Adrenal gland (tissue), 12 donors: Measurements from ENCODE around the gene LDLR. TPM values are rescaled to one million over a fixed set of nuclear protein-coding genes. Genes with fewer than 3 reads are reported as not detected.
A peak's percentile ranks its signal among the peaks of the same experiment; 100 is the strongest.
"Not testable (repeated sequence)": the region's sequence is repeated elsewhere in the genome, so short reads cannot be mapped to it uniquely, and the experiment has no call there.

ENCODE experiments used
- DNase-seq, 7 donors: peaks; one replicate each; pipeline ENCODE4 v3.0.0-alpha.2; 2019 to 2020
- H3K27ac ChIP-seq, 5 donors: fragments of 200-600 bp; sonication (generic) in 4 of 5; 1 replicate in 3 of 5; 2 replicates in 2 of 5; pipeline versions ENCODE4 v1.5.1 to v1.8.0; 2016 to 2020; ENCODE audit warnings: mild to moderate bottlenecking in 1 of 5
- H3K27me3 ChIP-seq: fragments of 200-600 bp; 2 replicates; pipeline ENCODE4 v1.8.0; 2021
- H3K36me3 ChIP-seq, 2 donors: fragments of 200-600 bp; replicated peaks in 1 of 2; 1 replicate in 1 of 2; 2 replicates in 1 of 2; pipeline versions ENCODE4 v1.5.1 to v1.8.0; 2018 to 2022
- H3K4me1 ChIP-seq, 2 donors: fragments of 200-600 bp; replicated peaks in 1 of 2; 1 replicate in 1 of 2; 2 replicates in 1 of 2; pipeline versions ENCODE4 v1.5.1 to v1.8.0; 2018 to 2021
- H3K4me3 ChIP-seq, 4 donors: fragments of 200-600 bp; sonication (generic) in 3 of 4; one replicate each; pipeline ENCODE4 v1.5.1; 2016 to 2018
- H3K9me3 ChIP-seq, 3 donors: fragments of 200-600 bp; sonication (generic) in 1 of 3; replicated peaks in 1 of 3; 1 replicate in 2 of 3; 2 replicates in 1 of 3; pipeline versions ENCODE4 v1.5.1 to v1.8.0; 2016 to 2021
- CTCF ChIP-seq, 6 experiments: fragments of 450-650 bp in 4 of 6; fragments of 200-600 bp in 2 of 6; sonication (generic) in 1 of 6; IDR thresholded peaks; 1 replicate in 5 of 6; 2 replicates in 1 of 6; pipeline versions ENCODE4 v1.5.1 to v1.8.0; 2016 to 2021; ENCODE audit warnings: antibody characterized with exemption in 6 of 6, mild to moderate bottlenecking in 2 of 6, moderate library complexity in 1 of 6
- POLR2A ChIP-seq, 2 donors: fragments of 450-650 bp; IDR thresholded peaks; one replicate each; pipeline ENCODE4 v1.6.1; 2017; ENCODE audit warnings: antibody characterized with exemption in 2 of 2, mild to moderate bottlenecking in 2 of 2, moderate library complexity in 1 of 2
- WGBS, 4 donors: extraction: QIAGEN DNeasy Blood & Tissue Kit in 2 of 4; methylation state at CpG; one replicate each; pipeline versions ENCODE4 v1.1.5 to v1.1.7; 2013 to 2017; 5-methylcytosine and 5-hydroxymethylcytosine counted together
- intact Hi-C, 2 donors: fragments of 100-400 bp; cut with DNase I; formaldehyde crosslinking; loops; one replicate each; pipeline versions ENCODE4 v1.14.1 to v1.15.0; 2022 to 2023
- polyA plus RNA-seq, 3 donors: library from polyadenylated mRNA; stranded (reverse); fragments of 200-250 nt in 2 of 3; fragments of 350-450 nt in 1 of 3; fragmentation: Illumina TruSeq in 1 of 3; extraction: RNeasy Lipid Tissue Mini Kit (QIAGEN cat#74804) in 1 of 3; gene quantifications; one replicate each; pipeline ENCODE4 v1.2.3, GENCODE V29; 2013 to 2014
- total RNA-seq, 9 donors: library from RNA; depleted of rRNA in 4 of 9; stranded (reverse); fragments of >200 nt in 4 of 9; fragments of 120-200 nt in 1 of 9; fragmentation: NEBNext Ultra II Directional in 1 of 9; extraction: Animal tissue kit (Norgen Biotek cat#: 25700) in 1 of 9; gene quantifications; one replicate each; pipeline versions ENCODE4 v1.1.0 to v1.2.4, GENCODE V29; 2013 to 2023
- donor health status: healthy with polysubstance abuse.
- donor health status: Bipolar disorder and iron deficiency.
- donor health status: DM: yes; HTN: yes; CAD: no.
- donor health status: DM: no; HTN: no; CAD: no.
- donor health status: DM: no; HTN: no; CAD: no.
- donor health status: DM: yes; HTN: yes; CAD: no.

Gene LDLR
- total and polyA plus RNA-seq, 12 donors = 35.4 to 2,114 (median 161) TPM

GRCh38 chr19:11087870-11088505 is 1.3 kb upstream of the LDLR start:
- Histone ChIP-seq H3K27me3 (no peaks in the 10 kb centered on the region), H3K36me3 (no peaks in the 10 kb centered on the region), H3K9me3 (no peaks in the 10 kb centered on the region), H3K27ac (peak overlapping the region; percentile 89 to 99 (median 98)), H3K4me3 (no peak overlapping the region), H3K4me1 (peaks cover 61 to 62% of the 10 kb centered on the region in 2 donors)
- TF ChIP-seq POLR2A (IDR thresholded peaks at IDR 0.05) (peak in 1 of 2 donors; percentile 32), CTCF (IDR thresholded peaks at IDR 0.05) (no peak)
- WGBS, 4 donors = 50 to 58% (median 55%) methylated on average over 3 to 4 of the region's 4 CpGs
- intact Hi-C loops = no loop called here
- DNase-seq = peak in 4 of 7 donors; percentile 52 to 76 (median 66)

DNA sequence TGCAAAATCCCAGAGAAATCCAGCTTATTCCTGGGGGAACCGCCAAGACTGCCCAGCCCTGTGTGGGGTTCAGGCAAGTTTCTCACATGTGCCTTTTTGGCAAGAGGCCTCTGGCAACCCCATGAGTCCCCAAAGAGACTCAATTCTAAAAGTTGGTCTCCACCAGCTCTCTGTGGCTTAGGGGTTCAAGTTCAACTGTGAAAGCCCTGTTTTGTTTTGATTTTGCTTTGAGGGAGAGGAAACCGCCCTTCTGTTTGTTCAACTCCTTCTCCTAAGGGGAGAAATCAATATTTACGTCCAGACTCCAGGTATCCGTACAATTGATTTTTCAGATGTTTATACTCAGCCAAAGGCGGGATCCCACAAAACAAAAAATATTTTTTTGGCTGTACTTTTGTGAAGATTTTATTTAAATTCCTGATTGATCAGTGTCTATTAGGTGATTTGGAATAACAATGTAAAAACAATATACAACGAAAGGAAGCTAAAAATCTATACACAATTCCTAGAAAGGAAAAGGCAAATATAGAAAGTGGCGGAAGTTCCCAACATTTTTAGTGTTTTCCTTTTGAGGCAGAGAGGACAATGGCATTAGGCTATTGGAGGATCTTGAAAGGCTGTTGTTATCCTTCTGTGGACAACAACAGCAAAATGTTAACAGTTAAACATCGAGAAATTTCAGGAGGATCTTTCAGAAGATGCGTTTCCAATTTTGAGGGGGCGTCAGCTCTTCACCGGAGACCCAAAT is 583 bp upstream of the LDLR start:
- no peaks in the 10 kb centered on the region for H3K36me3 ChIP-seq
- peaks cover 66% of the 10 kb centered on the region in 2 donors for H3K4me1 ChIP-seq
- TF ChIP-seq POLR2A (IDR thresholded peaks at IDR 0.05) (no peak), CTCF (IDR thresholded peaks at IDR 0.05) (no peak)
- H3K4me3 ChIP-seq = peak overlapping the region in 2 of 4 donors; percentile 61 to 72
- H3K9me3 ChIP-seq = no peaks in the 10 kb centered on the region
- WGBS, 4 donors = 18 to 24% (median 20%) methylated on average over 11 of the region's 11 CpGs
- peak overlapping the region; percentile 89 to 99 (median 98) for H3K27ac ChIP-seq
- DNase-seq = peak in 1 of 7 donors; percentile 35
- intact Hi-C loops = no loop called here
- H3K27me3 ChIP-seq = no peaks in the 10 kb centered on the region

GRCh38 chr19:11090014-11090263 is 676 bp downstream of the LDLR start:
- TF ChIP-seq POLR2A (IDR thresholded peaks at IDR 0.05) = peak in 1 of 2 donors; percentile 57
- Histone ChIP-seq H3K4me1 (peaks cover 62 to 66% of the 10 kb centered on the region in 2 donors), H3K27ac (peak overlapping the region; percentile 89 to 99 (median 98)), H3K4me3 (peak overlapping the region in 3 of 4 donors; percentile 26 to 72 (median 61))
- DNase-seq, H3K36me3 ChIP-seq, H3K27me3 ChIP-seq, intact Hi-C loops, H3K9me3 ChIP-seq: not testable (repeated sequence)
- 0 to 1% (median 0%) methylated on average over 8 to 15 of the region's 15 CpGs for WGBS, 4 donors

DNA sequence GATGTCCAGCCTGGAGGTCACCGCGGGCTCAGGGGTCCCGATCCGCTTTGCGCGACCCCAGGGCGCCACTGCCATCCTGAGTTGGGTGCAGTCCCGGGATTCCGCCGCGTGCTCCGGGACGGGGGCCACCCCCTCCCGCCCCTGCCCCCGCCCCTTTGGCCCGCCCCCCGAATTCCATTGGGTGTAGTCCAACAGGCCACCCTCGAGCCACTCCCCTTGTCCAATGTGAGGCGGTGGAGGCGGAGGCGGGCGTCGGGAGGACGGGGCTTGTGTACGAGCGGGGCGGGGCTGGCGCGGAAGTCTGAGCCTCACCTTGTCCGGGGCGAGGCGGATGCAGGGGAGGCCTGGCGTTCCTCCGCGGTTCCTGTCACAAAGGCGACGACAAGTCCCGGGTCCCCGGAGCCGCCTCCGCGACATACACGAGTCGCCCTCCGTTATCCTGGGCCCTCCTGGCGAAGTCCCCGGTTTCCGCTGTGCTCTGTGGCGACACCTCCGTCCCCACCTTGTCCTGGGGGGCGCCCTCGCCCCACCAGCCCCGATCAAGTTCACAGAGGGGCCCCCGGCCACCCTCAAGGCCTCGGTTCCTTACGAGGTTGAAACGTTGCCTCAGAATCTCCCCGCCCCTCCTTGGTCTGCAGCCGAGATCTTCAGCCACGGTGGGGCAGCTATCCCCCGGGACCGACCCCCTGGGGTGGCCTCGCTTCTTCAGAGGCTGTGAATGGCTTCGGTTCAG is 1.2 kb downstream of the LDLR start:
- peak; percentile 96 to 99 (median 99) for DNase-seq
- intact Hi-C loops = no loop called here
- TF ChIP-seq CTCF (IDR thresholded peaks at IDR 0.05) (peak in 1 of 6 experiments; percentile 5), POLR2A (IDR thresholded peaks at IDR 0.05) (peak; percentile 83 to 98)
- Histone ChIP-seq H3K4me3 (peak overlapping the region in 3 of 4 donors; percentile 26 to 72 (median 61)), H3K27me3 (no peaks in the 10 kb centered on the region), H3K9me3 (no peaks in the 10 kb centered on the region), H3K4me1 (peaks cover 63 to 67% of the 10 kb centered on the region in 2 donors), H3K27ac (peak overlapping the region; percentile 89 to 99 (median 98)), H3K36me3 (peaks cover 0 to 8% of the 10 kb centered on the region in 2 donors)
- 0 to 2% (median 1%) methylated on average over 20 to 64 of the region's 64 CpGs for WGBS, 4 donors
